H1 (cell line): Measurements from ENCODE around the gene BCAS3.

Experiments
- POLR2A ChIP-seq, 2 experiments: IDR thresholded peaks; 1 replicate in 1 of 2; 2 replicates in 1 of 2; pipeline ENCODE4 v1.6.1; 2011; ENCODE audit warnings: low read depth in 2 of 2, low read length in 2 of 2, mild to moderate bottlenecking in 2 of 2; ENCODE audit errors: control extremely low read depth in 1 of 2
- RAD21 ChIP-seq, 2 experiments: IDR thresholded peaks in 1 of 2; conservative IDR thresholded peaks in 1 of 2; 2 replicates each; pipeline ENCODE4 v1.6.1; 2011; ENCODE audit warnings: low read depth in 2 of 2, low read length in 2 of 2, improper control_type of control experiment in 1 of 2, inconsistent platforms in 1 of 2, mild to moderate bottlenecking in 1 of 2, moderate library complexity in 1 of 2
- TCF12 ChIP-seq: IDR thresholded peaks from 2 replicates; pipeline ENCODE4 v1.6.1; 2011; ENCODE audit warnings: low read depth, mild to moderate bottlenecking, low read length
- TF ChIP-seq, protein P1 (sequence below), 3 experiments: IDR thresholded peaks; 1 replicate in 2 of 3; 2 replicates in 1 of 3; pipeline versions ENCODE4 v1.5.1 to v1.6.1; 2011; ENCODE audit warnings: low read length in 3 of 3, mild to moderate bottlenecking in 3 of 3, inconsistent platforms in 2 of 3, low read depth in 1 of 3, moderate library complexity in 1 of 3; ENCODE audit not compliant: insufficient read depth in 1 of 3; ENCODE audit errors: control extremely low read depth in 1 of 3
- TF ChIP-seq, protein P2 (sequence below): IDR thresholded peaks from 2 replicates; pipeline ENCODE4 v1.6.1; 2011; ENCODE audit warnings: low read length, improper control_type of control experiment

DNA sequence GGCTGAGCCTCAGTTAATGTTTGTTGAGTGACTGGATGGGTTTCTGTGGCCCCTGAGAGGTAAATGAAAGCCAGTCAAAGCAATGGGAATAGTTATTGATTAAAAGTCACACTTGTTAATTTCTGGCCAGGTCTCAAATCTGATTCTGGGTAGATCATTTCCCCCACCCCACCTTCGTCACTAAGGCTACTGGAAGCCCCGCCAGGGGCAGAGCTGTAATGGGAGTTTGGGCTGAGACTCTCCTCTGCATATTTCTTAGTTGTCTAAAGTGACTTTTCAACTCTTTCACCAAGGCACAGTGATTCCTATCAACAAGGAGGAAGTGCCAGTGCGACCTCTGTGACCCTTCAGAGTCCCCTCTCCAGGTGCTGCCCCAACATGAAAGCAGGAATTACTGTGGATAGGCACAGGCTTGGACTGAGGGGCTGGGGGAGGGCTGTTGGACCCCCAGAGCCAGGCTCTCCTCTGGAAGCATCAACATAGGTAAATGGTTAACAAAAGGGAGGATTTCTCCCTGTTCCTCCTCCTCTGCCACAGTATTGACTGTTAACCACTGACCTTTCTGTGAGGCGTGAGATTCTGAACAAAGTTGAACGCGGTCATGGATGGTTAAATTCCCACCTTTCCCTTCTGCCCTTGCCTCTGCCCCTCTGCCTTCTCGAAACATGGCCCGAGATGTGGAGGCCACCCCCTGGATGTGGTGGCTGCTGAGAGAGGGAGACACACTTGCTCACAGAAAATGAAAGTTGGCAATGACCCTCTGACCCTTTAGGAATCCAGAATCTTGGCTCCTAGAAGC lies 701.2 kb downstream of the BCAS3 start:
- TF ChIP-seq, protein P1, sequence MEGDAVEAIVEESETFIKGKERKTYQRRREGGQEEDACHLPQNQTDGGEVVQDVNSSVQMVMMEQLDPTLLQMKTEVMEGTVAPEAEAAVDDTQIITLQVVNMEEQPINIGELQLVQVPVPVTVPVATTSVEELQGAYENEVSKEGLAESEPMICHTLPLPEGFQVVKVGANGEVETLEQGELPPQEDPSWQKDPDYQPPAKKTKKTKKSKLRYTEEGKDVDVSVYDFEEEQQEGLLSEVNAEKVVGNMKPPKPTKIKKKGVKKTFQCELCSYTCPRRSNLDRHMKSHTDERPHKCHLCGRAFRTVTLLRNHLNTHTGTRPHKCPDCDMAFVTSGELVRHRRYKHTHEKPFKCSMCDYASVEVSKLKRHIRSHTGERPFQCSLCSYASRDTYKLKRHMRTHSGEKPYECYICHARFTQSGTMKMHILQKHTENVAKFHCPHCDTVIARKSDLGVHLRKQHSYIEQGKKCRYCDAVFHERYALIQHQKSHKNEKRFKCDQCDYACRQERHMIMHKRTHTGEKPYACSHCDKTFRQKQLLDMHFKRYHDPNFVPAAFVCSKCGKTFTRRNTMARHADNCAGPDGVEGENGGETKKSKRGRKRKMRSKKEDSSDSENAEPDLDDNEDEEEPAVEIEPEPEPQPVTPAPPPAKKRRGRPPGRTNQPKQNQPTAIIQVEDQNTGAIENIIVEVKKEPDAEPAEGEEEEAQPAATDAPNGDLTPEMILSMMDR (IDR thresholded peaks at IDR 0.05; ENCODE audit: control extremely low read depth in 1 of 3, insufficient read depth in 1 of 3, low read depth in 1 of 3, low read length in 3 of 3) = no peak
- no peak for TF ChIP-seq RAD21 (IDR thresholded peaks at IDR 0.05 in 1 of 2, conservative IDR thresholded peaks at IDR 0.05 in 1 of 2; ENCODE audit: low read depth in 2 of 2, low read length in 2 of 2)
- no peak for TF ChIP-seq POLR2A (IDR thresholded peaks at IDR 0.05; ENCODE audit: control extremely low read depth in 1 of 2, low read depth in 2 of 2, low read length in 2 of 2)
- no peak for TF ChIP-seq TCF12
- TF ChIP-seq, protein P2, sequence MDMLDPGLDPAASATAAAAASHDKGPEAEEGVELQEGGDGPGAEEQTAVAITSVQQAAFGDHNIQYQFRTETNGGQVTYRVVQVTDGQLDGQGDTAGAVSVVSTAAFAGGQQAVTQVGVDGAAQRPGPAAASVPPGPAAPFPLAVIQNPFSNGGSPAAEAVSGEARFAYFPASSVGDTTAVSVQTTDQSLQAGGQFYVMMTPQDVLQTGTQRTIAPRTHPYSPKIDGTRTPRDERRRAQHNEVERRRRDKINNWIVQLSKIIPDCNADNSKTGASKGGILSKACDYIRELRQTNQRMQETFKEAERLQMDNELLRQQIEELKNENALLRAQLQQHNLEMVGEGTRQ = no peak
